ENCODE data around the gene TIAM2. TPM values are rescaled to one million over a fixed set of nuclear protein-coding genes. Genes with fewer than 3 reads are reported as not detected.

Gene TIAM2
- total RNA-seq, 1 donor from 2014 or later, result 191 TPM

DNA sequence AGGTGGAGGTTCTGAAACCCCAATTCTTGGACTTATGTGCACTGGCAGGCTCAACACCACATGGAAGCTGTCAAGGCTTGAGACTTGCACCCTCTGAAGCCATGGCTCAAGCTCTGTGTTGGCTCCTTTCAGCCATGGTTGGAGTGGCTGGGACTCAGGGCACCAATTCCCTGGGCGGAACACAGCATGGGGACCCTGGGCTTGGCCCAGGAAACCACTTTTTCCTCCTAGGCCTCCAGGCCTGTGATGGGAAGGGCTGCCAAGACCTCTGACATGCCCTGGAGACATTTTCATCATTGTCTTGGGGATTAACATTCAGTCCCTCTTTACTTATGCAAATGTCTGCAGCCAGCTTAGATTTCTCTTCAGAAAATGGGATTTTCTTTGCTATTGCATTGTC, 242.5 kb downstream of the TIAM2 start:
- DNase-seq, result no peak

DNA sequence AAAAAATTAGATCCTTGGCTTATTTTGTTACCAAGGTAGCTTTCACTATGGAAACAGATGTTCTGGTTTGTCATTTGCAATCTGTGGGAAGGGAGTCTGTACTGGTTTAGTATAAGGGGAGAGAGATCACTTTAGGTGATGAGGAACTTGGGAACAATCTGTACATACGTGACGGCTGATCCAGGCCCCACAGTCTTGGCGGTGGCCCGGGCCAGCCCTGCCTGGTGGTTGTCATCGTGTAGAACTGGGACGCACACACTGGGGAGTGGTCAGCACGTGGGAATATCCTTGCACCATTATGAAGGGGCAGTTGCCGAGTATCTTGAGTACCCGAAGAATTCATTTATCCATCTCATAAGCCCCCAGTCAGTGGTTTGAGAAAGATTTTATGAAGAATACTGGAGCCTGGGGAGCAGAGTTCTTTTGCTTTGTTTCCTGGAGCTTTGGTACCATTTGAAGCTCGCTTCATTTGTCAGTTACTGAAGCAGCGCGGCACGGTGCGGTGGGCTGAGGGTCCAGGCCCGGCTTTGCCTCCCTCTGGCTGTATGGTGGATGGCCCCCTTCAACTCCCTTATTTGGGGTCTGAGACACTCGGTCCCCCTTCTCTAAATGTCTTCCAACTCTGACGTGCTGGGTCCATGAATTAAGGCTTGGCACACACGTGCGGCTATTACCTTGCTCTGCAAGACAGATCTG, 245.9 kb downstream of the TIAM2 start:
- no peak for DNase-seq

DNA sequence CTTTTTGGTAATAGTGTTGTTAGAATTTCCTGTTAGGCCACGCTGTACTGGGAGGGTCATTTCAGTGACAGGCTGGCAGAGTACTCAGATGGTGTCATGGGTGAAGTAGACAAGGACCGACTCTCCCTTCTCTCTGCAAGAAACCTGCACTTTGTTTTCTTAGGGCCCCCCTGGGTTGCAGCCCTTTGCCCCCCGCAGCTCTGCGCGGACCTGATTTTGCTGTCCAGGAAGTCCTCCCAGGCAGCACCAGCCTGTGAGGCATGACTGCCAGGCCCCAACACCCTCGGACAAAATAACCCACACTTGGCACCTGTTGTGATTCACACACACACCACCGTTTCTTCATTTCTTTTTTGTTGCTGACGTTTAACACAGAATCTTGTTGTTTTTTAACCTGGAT, 246.9 kb downstream of the TIAM2 start:
- no peak for DNase-seq

DNA sequence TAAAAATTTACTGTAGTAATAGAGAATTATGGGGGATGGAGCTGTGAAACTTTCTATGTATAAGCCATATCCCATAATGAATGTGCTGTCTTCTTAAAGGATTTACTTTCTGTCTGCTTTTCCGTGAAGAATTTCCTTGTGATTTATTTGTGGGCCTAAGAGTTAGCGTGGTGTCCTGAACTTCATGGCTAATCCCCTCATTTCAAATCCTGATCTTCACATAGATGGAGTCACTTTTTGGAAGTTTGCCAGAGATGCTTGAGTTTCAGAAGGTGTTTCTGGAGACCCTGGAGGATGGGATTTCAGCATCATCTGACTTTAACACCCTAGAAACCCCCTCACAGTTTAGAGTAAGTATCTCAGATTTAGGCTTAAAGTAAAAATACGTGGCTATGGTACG, 249.3 kb downstream of the TIAM2 start:
- DNase-seq, result no peak

DNA sequence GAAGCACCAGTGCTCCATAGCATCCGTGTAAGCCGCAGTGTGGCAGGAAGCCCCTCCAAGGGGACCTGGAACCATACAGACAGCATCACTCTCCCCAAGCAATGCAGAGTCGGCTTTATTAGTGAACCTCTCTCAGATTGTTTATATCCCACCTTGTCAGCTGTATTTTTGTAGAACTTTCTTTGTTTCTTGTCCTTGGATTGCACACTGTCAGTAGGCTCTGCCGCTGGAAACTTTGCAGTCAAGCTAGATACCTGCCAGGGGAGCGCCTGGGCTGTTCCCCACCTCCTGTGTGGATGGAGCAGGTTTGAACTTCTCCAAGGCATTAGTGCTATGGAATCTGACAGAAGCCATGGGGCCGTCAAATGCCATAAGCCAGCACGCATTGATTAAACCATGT, 250.1 kb downstream of the TIAM2 start:
- DNase-seq, result no peak

DNA sequence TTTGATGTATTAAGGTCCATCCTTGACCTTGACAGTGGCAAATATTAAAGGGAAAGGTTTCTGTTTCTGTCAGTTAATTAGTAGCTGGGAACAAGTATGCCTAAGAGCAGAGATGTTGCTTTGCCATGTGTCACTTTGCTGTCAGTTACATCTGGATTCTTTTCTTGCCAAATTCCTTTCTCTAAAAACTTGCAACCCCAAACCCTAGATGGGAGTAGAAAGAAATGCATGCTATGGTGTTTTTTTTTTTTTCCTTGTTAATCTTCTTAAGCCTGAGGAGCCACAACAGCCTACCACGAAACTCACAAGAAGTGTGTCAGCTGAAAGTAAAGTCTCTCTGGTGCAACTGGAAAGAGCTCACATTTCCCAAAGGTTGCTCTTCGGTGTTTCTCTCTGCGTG, 250.7 kb downstream of the TIAM2 start:
- no peak for DNase-seq

DNA sequence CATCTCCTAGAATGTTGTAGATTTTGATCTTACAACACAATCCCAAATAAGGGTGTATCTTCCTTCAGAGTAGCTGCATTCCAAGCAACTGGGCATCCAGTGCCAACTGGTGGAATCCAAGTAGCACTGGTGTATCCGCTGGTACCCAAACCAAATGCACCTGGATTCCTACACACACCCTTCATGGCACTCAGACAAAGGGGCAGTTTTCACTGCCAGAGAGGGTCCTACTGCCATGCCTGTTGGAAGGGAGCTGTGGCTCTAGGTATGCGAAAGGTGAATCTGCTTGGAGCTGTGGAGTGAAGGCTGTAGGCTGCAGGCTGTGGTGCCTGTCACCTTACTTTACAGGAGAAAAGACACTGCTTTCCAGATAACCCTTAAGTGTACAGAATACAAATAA, 251.7 kb downstream of the TIAM2 start:
- no peak for DNase-seq

DNA sequence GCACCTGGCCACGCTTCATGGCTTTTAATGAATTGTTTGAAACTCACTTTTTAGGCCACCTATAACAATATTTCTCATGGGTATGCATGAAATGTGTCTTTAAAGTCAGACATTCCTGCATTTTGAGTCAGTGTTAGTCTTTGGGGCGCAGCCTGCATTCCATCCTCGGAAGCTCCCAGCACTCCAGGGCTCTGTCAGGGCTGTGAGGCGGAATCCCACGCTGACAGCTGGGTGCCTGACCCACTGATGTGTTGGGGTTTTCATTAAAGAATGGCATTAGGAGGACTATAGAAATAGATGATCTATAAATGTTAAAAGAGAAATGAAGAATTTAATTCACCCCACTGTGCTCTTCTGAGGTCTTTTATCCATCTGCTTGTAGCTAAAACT, 252.5 kb downstream of the TIAM2 start:
- DNase-seq, result no peak

DNA sequence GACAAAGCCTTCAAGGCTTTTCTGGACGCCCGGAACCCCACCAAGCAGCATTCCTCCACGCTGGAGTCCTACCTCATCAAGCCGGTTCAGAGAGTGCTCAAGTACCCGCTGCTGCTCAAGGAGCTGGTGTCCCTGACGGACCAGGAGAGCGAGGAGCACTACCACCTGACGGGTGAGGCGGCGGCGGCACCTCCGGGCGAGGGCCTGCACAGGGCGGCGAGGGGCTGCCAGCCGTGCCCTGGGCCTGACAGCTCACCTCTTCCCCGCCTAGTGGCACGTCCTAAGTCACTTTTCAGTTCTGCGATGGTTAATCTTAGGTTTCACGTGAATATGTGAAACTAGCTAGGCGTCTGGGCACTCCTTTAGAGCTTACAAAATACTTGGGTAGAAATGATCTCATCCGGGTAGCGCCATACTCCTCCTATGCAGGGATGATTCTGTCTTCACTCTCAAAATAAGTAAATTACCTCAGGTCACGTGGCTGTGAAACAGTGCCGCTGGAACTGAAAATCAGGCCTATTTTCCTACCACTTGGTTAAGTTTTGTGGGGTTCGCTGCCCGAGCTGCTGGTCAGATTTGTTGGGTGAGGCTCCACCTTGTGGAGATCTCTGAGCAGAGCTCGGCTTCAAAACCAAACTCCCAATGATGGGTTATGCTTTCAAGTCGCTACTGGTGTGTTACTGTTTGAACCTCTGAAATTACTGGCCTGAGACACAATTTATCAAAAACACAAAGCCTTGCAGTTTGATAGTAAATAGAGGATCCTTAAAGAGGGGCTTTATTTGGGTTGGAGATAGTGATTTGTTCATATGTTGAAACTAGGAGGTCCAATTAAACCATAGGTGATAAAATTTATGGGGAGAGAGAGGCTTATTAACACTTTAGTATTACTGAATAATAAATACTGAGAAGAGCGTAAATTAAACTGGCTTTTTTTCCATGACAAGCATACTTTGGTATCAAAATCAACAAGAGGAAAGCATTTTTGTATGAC, 253.2 kb downstream of the TIAM2 start:
- peak; percentile 54 for DNase-seq

DNA sequence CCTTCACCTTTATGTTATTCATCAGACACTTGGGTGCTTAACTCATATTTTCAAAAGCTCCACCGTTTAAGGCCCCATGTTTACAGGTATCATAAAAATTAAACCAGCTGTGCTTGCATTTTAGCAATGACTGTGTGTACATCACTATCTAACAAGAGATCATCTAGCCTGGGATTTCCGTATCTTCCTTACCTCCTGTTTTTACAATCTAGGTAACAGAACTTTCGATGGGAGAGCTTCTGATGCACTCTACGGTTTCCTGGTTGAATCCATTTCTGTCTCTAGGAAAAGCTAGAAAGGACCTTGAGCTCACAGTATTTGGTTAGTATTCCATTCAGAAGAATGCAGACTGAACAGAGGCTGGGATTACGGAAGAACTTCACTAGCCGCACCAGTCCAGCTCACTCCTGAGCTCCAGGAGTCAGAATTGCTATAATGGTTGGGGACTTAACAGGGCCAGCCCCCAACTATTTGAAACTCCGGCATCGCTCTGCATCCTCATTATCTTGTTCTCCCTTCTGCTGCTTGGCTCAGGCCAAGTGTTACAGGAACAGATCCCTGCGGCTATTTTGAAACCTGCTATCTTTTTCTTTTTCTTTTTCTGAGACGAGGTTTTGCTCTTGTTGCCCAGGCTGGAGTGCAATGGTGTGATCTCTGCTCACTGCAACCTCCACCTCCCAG, 255.7 kb downstream of the TIAM2 start:
- DNase-seq, result no peak

DNA sequence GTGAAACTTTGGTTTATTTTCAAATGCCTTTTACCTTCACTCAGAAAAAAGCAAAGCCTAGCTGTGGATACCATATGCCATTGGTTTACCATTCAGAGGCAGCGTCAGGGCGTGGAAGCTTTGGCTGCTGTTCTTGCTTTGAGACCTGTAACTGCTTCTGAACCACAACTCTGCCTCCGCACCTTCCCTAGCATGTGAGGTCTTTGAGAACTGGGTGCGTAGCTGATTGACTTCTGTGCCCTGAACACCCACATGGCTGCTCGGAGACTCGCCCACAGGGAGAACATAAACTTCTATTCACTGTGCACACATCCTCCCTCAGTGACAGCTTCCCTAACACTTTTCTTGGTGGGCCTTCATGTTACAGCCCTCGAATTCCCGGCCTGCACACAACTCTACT, 257.5 kb downstream of the TIAM2 start:
- DNase-seq, result no peak

DNA sequence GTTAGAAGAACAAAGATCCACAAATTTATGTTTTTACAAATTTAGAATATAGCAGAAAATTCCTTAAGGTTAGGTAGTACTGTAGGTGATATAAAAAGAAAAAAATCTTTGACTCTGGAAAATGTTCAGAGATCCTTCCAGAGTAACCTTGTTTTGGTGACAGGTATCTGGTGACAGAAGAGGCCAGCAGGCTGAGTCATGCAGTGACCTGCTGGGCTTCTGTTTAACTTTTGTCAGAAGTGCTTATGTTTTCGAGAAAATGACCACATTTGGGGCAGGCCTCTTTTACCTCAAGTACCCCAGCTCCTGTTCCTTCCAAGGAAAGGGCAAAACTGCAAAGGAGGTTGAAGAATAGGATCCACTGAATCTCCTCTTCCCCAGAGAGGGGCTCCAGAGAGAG, 258.2 kb downstream of the TIAM2 start:
- DNase-seq, result no peak

DNA sequence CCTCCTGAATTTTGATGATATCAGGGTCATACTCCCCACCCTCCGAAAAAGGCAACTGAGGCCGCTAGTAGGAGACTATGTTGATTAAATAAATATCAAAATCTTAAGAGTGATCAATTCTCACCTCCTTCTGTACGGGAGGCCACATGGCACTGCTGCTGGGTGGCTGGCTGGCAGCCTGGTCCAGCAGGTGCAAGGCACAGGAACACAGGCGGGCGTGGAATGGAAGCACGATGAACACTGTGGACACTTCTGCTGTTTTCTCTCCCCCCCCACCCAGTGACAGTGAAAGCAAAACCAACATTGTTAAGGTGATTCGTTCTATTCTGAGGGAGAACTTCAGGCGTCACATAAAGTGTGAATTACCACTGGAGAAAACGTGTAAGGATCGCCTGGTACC, 259.0 kb downstream of the TIAM2 start:
- no peak for DNase-seq

DNA sequence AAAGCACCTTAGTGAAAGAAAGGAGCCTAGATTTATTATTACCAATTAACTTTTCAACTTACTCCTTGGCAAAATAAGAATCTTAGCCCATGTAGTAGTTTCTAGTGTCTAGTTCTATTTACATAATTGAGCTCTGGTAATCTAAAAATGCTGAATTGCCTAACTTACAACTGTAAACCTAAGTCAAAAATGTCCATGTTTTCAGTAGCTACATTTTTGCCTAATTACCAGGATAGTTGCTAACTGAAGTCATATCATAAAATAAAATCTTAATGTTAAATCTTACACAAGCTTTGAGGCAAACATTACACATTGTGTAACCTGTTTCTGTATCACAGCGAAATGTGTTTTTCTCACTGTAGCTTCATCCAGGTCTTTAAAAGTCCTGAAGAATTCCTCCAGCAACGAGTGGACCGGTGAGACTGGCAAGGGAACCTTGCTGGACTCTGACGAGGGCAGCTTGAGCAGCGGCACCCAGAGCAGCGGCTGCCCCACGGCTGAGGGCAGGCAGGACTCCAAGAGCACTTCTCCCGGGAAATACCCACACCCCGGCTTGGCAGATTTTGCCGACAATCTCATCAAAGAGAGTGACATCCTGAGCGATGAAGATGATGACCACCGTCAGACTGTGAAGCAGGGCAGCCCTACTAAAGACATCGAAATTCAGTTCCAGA, 261.1 kb downstream of the TIAM2 start:
- DNase-seq, result no peak

DNA sequence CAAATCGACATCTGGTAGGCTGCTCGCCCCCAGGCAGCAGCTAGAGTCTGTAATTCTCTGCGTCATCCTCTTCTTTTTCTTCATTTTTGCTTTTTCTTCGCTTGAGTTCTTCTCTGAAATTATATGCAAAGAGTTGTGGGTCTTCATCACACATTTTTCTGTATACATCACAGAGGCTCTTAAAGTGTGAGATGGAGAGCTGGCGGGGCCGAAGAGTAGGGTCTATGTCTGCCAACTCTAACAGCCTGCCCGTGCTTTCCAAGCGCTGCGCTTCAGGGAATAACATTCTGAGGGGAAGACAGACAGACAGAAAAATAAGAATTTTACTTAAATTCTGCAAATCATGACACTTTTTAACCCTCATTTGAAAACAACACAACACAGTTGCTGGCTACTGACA, 262.7 kb downstream of the TIAM2 start:
- no peak for DNase-seq

DNA sequence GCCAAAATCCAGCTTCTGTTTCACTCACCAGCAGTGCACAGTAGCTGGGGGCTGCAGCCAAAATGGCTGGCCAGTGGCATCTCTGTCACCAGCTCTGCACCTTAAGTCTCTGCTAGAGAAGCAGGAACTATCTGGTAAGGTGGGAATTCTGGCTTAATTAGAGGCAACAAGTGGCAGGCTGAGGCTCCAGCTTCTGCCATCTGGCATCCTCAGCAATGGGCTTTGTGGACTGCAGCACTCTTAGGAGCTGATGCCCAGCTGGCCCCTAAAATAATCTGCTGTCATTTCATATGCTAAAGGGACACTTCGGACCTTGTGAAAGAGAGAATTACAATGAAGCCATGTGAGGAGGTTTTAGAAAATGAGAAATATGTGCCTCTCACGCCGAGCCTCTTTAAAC, 264.1 kb downstream of the TIAM2 start:
- no peak for DNase-seq

DNA sequence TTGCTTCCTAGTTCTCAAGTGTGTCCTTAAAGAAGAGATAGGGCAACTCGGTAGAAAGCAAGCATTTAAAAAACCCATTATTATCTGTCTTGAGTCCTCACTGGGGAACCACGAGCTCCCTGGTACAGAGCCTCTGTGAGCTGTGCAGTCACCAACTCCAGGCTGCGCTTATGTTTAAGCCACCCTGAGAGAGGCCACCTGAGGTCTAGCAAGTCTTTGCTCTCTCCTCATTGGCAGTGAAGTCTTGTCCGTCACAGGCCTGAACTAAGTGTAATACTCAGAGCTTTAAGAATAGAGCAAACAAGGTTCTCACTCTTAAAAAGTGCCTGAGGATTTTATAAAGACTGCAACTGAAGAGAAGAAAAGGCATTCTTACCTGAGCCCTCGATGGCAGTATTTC, 264.8 kb downstream of the TIAM2 start:
- DNase-seq, result no peak

DNA sequence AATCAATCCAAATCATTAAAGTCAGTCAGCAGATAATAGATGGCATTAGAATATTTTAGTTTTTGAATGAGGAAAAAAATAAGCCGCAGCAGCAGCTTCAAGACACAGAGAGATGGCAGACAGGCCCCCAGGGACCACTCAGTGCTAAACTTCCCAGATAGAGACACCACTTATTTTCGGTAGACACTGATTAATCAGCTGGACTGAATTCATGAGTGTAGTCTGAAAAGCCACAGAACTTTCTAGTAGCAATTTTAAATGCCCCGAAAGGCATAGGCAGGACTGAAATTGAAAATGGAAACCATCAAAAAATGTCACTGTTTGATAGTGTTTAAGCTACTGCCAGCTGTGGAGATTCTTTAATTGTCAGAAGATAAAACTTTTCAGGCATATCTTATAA, 265.6 kb downstream of the TIAM2 start:
- no peak for DNase-seq

DNA sequence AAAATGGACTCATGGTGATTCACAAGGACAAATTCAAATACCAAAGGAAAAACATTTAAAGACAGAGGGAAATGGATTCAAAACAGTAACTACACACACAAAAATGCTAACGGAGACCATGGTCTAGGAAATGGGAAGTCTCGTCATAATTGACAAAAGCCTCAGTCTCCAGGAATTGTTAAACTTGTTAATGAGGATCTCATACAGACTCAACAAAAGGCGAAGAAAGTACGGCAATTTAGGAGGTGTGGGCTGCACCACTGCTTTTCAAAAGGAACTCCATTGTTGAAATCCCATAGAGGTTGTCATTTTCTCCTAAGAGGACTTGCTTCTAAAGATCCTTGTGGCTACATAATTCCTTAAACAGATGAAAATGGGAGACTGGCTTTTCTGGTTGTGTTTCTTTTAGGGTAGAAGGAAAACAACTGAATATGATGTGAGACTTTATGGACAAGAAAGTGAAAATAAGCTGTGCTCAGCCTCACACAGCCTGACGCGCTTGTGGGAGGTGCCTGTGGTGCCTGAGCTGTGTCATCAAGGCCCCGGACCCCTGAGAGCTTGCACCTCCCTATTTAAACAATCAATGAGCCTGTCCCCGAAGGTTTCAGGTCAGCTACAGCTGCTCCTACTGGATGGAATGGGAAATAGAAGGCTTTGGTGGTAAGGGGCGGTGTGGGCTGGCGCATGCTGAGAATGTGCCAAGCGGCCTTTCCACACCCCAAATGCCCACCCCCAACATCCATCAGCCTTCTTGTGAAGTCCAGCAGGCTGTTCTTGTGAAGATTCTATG, 266.2 kb downstream of the TIAM2 start:
- DNase-seq, result no peak

DNA sequence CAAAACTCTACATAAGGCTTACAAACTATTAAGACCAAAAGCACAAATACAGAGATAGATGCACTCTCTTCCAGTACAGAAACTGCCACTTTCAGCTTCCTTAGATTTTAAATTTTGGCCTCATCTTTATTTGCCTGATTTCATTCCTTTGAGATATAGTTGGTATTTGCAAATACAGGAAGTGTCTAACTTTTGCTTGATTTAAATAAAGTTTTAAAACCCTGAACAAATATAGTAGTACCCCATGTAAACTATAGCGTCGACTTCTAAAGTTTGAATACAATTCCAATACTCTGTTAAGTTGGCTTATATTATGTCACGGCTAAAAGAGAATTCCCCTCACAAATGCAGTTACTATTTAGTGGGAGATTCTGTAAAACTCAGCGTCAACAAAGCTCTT, 267.5 kb downstream of the TIAM2 start:
- no peak for DNase-seq

DNA sequence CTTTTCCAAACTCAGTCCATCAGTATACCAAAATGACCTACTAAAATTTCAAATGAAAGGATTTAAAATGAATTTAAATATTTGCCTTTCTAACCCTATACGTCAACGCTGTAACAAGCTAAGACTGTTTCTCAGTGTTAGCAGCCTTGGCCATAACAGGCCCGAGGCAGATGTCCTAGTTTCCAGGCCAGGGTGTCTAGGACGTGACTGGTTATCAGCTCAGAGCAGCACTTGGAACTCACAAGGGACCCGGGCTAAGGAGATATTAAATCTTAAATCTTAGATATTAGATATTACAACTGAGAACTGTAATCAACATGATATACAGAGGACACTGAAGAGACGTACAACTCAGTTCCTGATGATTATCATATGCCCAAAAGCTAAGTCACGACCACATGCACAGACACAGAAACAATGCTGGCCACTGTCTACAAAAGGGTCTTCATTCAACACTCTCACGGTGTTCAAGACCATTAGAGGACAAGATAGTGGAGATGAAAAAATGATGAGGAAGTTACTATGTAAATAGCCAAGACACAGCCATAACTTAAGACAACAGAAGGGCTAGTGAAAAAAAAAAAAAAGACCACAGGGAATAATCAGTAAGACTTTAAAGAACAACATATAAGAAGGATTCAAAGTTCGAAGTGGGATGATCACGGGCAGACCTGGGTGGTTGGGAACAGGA, 268.4 kb downstream of the TIAM2 start, which contains the start of gene CLDN20:
CLDN20 (plus strand) TSS at position 641 of the 691 bp plus-strand sequence. CDS start 11,707 bp downstream, outside the sequence.
- no peak for DNase-seq

Data from occipital lobe (tissue), 2 donors.